Heart left ventricle (tissue), 13 donors: ENCODE measurements around the gene AFAP1L1.

Experiments
- POLR2A ChIP-seq, 2 donors: fragments of 450-650 bp; IDR thresholded peaks; one replicate each; pipeline ENCODE4 v1.6.1; 2017; ENCODE audit warnings: antibody characterized with exemption in 2 of 2, mild to moderate bottlenecking in 2 of 2, moderate library complexity in 2 of 2
- TF ChIP-seq, protein P1 (sequence below), 12 donors: fragments of 200-600 bp; sonication (generic) in 4 of 12; IDR thresholded peaks; one replicate each; pipeline versions ENCODE4 v1.5.0 to v1.8.0; 2018 to 2022; ENCODE audit warnings: antibody characterized with exemption in 12 of 12, mild to moderate bottlenecking in 5 of 12
- donor health status: ischemic (EF 13 %, LVEDD 7.1; RV severe dilation, severe dysfunction).
- donor health status: DM: no; HTN: yes; CAD: no.
- donor health status: DM: no; HTN: no; CAD: no.
- donor health status: ischemic (EF 25% LVEDD 6.9; RV normal size, moderate dysfunction).
- donor health status: ischemic (EF 25% LVEDD 5.7; RV mildly dilated, moderate dysfunction).
- donor health status: ischemic (EF 35%, LVEDD 5.7; RV mildly dilated, moderate dysfunction).
- donor health status: nonischemic (EF 11% LVEDD 7.7; RV severe dilation, severe dysfunction).
- donor health status: DM: yes; HTN: yes; CAD: no.
- donor health status: PGD.
- donor health status: ischemic (EF 29% LVEDD 5.4; RV normal size, mild dysfunction).
- donor health status: nonischemic (EF 23%, LVEDD 6.1; RV moderate dilation, normal function).

DNA sequence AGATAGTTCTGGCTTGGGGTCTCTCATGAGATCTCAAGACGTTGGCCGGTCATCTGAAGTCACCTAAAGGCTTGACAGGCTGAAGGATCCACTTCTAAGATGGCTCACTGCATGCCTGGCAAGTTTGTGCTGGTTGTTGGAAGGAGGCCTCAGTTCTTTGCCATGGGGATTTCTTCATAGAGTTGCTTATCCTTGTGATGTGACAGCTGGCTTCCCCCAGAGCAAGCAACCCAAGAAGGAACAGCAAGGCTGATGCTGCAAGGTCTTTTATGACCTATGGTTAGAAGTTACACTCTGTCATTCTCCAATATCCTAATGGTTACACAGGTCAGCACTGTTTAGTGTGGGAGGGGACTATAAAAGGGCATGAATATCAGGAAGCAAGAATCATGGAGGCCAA lies 53.0 kb downstream of the AFAP1L1 start:
- TF ChIP-seq, protein P1, sequence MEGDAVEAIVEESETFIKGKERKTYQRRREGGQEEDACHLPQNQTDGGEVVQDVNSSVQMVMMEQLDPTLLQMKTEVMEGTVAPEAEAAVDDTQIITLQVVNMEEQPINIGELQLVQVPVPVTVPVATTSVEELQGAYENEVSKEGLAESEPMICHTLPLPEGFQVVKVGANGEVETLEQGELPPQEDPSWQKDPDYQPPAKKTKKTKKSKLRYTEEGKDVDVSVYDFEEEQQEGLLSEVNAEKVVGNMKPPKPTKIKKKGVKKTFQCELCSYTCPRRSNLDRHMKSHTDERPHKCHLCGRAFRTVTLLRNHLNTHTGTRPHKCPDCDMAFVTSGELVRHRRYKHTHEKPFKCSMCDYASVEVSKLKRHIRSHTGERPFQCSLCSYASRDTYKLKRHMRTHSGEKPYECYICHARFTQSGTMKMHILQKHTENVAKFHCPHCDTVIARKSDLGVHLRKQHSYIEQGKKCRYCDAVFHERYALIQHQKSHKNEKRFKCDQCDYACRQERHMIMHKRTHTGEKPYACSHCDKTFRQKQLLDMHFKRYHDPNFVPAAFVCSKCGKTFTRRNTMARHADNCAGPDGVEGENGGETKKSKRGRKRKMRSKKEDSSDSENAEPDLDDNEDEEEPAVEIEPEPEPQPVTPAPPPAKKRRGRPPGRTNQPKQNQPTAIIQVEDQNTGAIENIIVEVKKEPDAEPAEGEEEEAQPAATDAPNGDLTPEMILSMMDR (IDR thresholded peaks at IDR 0.05), result no peak
- no peak for TF ChIP-seq POLR2A (IDR thresholded peaks at IDR 0.05)
